ENCODE data around the gene PNLIP. TPM values are rescaled to one million over a fixed set of nuclear protein-coding genes. Genes with fewer than 3 reads are reported as not detected.

PNLIP gene
- total RNA-seq, 6 donors from 2014 or later = 1.7 to 3.3 TPM; not detected in 4

GRCh38 chr10:116557305-116557880 lies 11.7 kb downstream of the PNLIP start:
- H3K27ac ChIP-seq = no peak overlapping the region
- TF ChIP-seq CTCF (IDR thresholded peaks at IDR 0.05) (no peak), POLR2AphosphoS5 (IDR thresholded peaks at IDR 0.05) (no peak), POLR2A (IDR thresholded peaks at IDR 0.05) (no peak), EP300 (IDR thresholded peaks at IDR 0.05) (no peak)
- H3K4me3 ChIP-seq = no peak overlapping the region
- DNase-seq (no peak), ATAC-seq (ENCODE audit: low FRiP score in 2 of 2) (no peak)
- 76 to 86% methylated on average over 5 of the region's 5 CpGs for WGBS, 2 donors
- H3K27me3 ChIP-seq = no peaks in the 10 kb centered on the region
- H3K36me3 ChIP-seq = no peaks in the 10 kb centered on the region
- H3K4me1 ChIP-seq = no peaks in the 10 kb centered on the region
- no peaks in the 10 kb centered on the region for H3K9me3 ChIP-seq

GRCh38 chr10:116565534-116565933 lies 19.8 kb downstream of the PNLIP start:
- no peaks in the 10 kb centered on the region for H3K36me3 ChIP-seq
- H3K9me3 ChIP-seq = no peaks in the 10 kb centered on the region
- no peaks in the 10 kb centered on the region for H3K4me1 ChIP-seq
- H3K27ac ChIP-seq = no peak overlapping the region
- no peak for TF ChIP-seq POLR2AphosphoS5 (IDR thresholded peaks at IDR 0.05)
- TF ChIP-seq POLR2A (IDR thresholded peaks at IDR 0.05) = no peak
- 94 to 98% methylated on average over 8 of the region's 8 CpGs for WGBS, 2 donors
- no peak for DNase-seq
- no peak overlapping the region for H3K4me3 ChIP-seq
- no peak for ATAC-seq (ENCODE audit: low FRiP score in 2 of 2)
- no peaks in the 10 kb centered on the region for H3K27me3 ChIP-seq

GRCh38 chr10:116566932-116567331 lies 21.2 kb downstream of the PNLIP start:
- H3K9me3 ChIP-seq = no peaks in the 10 kb centered on the region
- no peak overlapping the region for H3K27ac ChIP-seq
- no peaks in the 10 kb centered on the region for H3K4me1 ChIP-seq
- H3K27me3 ChIP-seq = no peaks in the 10 kb centered on the region
- no peak for DNase-seq
- TF ChIP-seq POLR2AphosphoS5 (IDR thresholded peaks at IDR 0.05) = no peak
- H3K4me3 ChIP-seq = no peak overlapping the region
- ATAC-seq (ENCODE audit: low FRiP score in 2 of 2) = no peak
- no peaks in the 10 kb centered on the region for H3K36me3 ChIP-seq

GRCh38 chr10:116567335-116567734 lies 21.6 kb downstream of the PNLIP start:
- ATAC-seq (ENCODE audit: low FRiP score in 2 of 2) (no peak), DNase-seq (no peak)
- Histone ChIP-seq H3K4me3 (no peak overlapping the region), H3K27ac (no peak overlapping the region), H3K36me3 (no peaks in the 10 kb centered on the region), H3K9me3 (no peaks in the 10 kb centered on the region), H3K27me3 (no peaks in the 10 kb centered on the region), H3K4me1 (no peaks in the 10 kb centered on the region)
- TF ChIP-seq POLR2A (IDR thresholded peaks at IDR 0.05) (no peak), CTCF (IDR thresholded peaks at IDR 0.05) (no peak), EP300 (IDR thresholded peaks at IDR 0.05) (no peak), POLR2AphosphoS5 (IDR thresholded peaks at IDR 0.05) (no peak)
- 70 to 77% methylated on average over 3 of the region's 3 CpGs for WGBS, 2 donors

- no peaks in the 10 kb centered on the region for H3K4me1 ChIP-seq
- TF ChIP-seq CTCF (IDR thresholded peaks at IDR 0.05) = no peak
- no peak for TF ChIP-seq EP300 (IDR thresholded peaks at IDR 0.05)
- no peak for TF ChIP-seq POLR2AphosphoS5 (IDR thresholded peaks at IDR 0.05)
- no peak for TF ChIP-seq POLR2A (IDR thresholded peaks at IDR 0.05)
- DNase-seq (no peak), ATAC-seq (ENCODE audit: low FRiP score in 2 of 2) (no peak)
- no peak overlapping the region for H3K27ac ChIP-seq
- H3K36me3 ChIP-seq = no peaks in the 10 kb centered on the region
- no peaks in the 10 kb centered on the region for H3K9me3 ChIP-seq
- WGBS, 2 donors = 88 to 91% methylated on average over 3 of the region's 3 CpGs
- H3K4me3 ChIP-seq = no peak overlapping the region
- H3K27me3 ChIP-seq = no peaks in the 10 kb centered on the region
Measured at GRCh38 chr10:116574797-116575196, 29.1 kb downstream of the PNLIP start.

- TF ChIP-seq EP300 (IDR thresholded peaks at IDR 0.05) (no peak), POLR2AphosphoS5 (IDR thresholded peaks at IDR 0.05) (no peak), POLR2A (IDR thresholded peaks at IDR 0.05) (no peak), CTCF (IDR thresholded peaks at IDR 0.05) (no peak)
- peaks cover 0 to 6% (median 0%) of the 10 kb centered on the region in 4 donors for H3K4me1 ChIP-seq
- H3K9me3 ChIP-seq = no peaks in the 10 kb centered on the region
- no peak overlapping the region for H3K4me3 ChIP-seq
- no peaks in the 10 kb centered on the region for H3K27me3 ChIP-seq
- no peaks in the 10 kb centered on the region for H3K36me3 ChIP-seq
- WGBS, 2 donors = 82 to 90% methylated on average over 8 of the region's 8 CpGs
- no peak overlapping the region for H3K27ac ChIP-seq
- ATAC-seq (ENCODE audit: low FRiP score in 2 of 2) (no peak), DNase-seq (no peak)
Measured at GRCh38 chr10:116587878-116588591, 42.3 kb downstream of the PNLIP start.
